Astrocyte of the spinal cord (primary cell): ENCODE data around the gene ADAMTS6.
"Not testable (repeated sequence)": the region's sequence is repeated elsewhere in the genome, so short reads cannot be mapped to it uniquely, and the experiment has no call there.

Experiments
- DNase-seq: peaks from one replicate; pipeline ENCODE4 v3.0.0; 2011; ENCODE audit warnings: low read depth, low spot score
- H3K4me3 ChIP-seq: 2 replicates; pipeline ENCODE4 v1.5.1; 2011; ENCODE audit warnings: low read depth, mild to moderate bottlenecking, low read length, moderate library complexity
- in situ Hi-C: cut with HindIII; loops from 2 replicates; pipeline ENCODE4 v1.10.0; 2017; ENCODE audit warnings: low sequenced_read_pairs
- TF ChIP-seq, protein P1 (sequence below): IDR thresholded peaks from 2 replicates; pipeline ENCODE4 v1.5.1; 2012; ENCODE audit warnings: low read depth, mild to moderate bottlenecking, low read length, inconsistent platforms

The ADAMTS6 gene

DNA sequence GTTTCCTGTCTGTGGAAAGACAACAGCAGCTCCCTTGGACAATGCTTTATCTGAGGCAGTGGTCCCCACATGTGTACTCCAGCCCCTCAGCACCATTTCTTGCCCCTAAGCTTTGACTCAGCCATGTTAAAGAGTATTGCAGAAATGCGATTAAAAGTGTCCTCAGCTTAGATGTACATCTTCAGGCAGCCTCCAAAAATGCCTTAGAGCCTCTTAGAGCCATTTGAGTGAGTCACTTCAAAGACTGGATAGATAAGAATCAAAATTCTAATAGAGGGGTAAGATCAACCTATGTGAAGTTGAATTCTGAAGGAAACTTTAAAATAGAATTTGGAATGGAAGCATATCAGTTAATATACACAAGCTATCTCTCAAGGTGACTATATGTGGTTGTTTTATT is 296.3 kb downstream of the ADAMTS6 start:
- TF ChIP-seq, protein P1, sequence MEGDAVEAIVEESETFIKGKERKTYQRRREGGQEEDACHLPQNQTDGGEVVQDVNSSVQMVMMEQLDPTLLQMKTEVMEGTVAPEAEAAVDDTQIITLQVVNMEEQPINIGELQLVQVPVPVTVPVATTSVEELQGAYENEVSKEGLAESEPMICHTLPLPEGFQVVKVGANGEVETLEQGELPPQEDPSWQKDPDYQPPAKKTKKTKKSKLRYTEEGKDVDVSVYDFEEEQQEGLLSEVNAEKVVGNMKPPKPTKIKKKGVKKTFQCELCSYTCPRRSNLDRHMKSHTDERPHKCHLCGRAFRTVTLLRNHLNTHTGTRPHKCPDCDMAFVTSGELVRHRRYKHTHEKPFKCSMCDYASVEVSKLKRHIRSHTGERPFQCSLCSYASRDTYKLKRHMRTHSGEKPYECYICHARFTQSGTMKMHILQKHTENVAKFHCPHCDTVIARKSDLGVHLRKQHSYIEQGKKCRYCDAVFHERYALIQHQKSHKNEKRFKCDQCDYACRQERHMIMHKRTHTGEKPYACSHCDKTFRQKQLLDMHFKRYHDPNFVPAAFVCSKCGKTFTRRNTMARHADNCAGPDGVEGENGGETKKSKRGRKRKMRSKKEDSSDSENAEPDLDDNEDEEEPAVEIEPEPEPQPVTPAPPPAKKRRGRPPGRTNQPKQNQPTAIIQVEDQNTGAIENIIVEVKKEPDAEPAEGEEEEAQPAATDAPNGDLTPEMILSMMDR = no peak
- no peak overlapping the region for H3K4me3 ChIP-seq
- in situ Hi-C loops = no loop called here
- peak; percentile 33 for DNase-seq

DNA sequence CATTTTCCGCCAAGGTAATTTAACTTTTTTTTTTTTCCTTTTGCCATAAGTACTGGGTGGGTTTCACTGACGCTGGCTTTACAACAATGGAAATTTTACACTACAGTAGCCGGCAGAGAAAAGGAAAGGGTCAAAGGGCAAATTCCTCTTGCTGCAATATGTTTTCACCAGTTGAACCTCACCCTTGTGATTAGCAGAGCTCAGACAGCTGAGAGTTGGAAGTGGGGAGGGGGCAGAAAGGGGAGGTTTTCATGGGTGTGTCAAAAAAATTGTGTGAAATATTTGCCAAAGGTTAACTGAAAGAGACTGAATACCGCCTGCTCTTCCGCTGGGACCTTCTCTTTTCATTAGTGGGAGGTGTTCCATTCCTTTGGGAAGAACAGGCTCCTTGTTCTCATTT is 296.9 kb downstream of the ADAMTS6 start:
- DNase-seq = no peak
- no peak overlapping the region for H3K4me3 ChIP-seq
- in situ Hi-C loops = no loop called here
- TF ChIP-seq, protein P1 = no peak

DNA sequence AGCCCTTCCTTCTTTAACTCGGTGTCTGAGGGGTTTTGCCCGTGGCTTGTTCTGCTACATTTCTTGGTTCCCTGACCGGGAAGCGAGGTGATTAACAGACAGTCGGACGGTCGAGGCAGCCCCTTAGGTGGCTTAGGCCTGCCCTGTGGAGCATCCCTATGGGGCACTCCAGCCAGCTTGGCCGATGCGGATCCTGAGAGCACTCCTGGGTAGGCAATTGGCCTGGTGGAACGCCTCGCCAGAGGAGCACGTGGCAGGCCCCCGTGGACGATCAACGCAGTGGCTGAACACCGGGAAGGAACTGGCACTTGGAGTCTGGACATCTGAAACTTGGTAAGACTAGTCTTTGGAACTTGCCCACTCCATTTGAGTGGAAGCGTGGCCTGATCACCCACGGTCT is 307.5 kb downstream of the ADAMTS6 start:
- in situ Hi-C loops, DNase-seq, H3K4me3 ChIP-seq: not testable (repeated sequence)

DNA sequence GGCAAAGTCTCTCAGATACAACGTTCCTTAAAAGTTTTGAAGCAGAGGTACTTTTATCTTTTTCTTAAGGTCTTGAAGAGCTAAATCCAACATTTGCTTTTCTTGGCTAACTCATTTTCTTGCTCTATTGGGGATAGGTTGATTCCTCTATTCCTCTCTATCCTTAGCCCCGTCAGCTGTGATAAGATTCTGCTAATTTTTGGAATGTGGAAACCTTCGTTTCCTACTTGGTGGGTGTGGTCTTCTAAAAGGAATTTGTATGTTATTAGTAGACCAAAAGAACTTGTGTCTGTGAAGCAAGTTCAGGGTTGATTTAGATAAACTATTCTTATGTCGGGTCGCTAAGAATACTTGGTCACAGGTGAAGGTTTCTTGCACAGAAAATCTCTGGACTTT is 308.6 kb downstream of the ADAMTS6 start:
- H3K4me3 ChIP-seq = no peak overlapping the region
- in situ Hi-C loops = no loop called here
- DNase-seq = no peak
- TF ChIP-seq, protein P1 = no peak

DNA sequence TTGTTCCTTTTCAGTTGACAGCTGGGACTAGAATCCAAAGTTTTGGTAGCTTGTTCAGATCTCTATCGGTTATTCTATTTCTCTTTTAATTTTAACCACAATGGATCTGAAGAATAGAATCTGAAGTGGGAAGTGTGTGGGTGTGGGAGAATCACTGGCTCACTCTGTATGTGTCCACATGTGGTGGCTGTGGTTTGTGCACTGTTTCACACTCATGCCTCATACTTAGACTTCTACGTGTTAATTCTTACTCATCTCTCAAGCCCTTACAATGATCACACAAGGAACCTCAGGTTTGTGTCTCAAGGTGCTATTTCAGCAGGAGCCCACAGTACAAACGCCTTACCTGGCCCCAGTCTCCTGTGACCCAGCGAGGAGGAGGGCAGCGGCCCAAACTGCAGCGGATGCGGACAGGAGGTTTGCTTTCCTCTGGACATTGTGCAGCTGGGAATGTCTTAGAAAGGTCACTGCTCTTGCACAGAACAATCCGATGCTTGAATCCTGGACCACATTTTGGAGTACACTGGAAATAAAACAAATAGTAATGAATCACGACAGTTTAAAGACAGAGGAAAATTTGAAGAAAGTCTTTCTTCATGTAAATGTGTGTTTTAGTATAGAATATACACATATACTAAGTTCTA is 309.1 kb downstream of the ADAMTS6 start:
- TF ChIP-seq, protein P1 = no peak
- H3K4me3 ChIP-seq = no peak overlapping the region
- DNase-seq = peak; percentile 82
- in situ Hi-C loops = no loop called here

DNA sequence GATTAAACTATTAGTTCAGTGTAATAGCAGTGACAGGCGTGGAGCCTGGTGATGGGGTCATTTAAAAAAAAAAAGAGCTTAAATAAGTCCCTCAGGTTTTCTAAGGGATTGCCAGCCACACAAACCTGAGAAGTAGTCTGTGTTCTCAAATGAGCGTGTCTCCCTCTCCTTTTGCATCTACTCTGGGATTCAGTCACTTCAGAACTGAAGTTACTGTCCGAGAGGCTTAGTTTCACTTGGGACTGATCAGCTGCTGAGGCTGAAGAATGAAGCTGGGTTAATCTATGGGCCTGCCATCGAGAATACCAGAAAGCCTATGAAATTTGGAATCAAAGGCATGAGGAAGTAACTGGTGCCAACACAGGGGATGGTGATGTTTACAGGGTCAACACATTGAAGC is 310.1 kb downstream of the ADAMTS6 start:
- TF ChIP-seq, protein P1 = no peak
- in situ Hi-C loops = no loop called here
- no peak overlapping the region for H3K4me3 ChIP-seq
- no peak for DNase-seq

DNA sequence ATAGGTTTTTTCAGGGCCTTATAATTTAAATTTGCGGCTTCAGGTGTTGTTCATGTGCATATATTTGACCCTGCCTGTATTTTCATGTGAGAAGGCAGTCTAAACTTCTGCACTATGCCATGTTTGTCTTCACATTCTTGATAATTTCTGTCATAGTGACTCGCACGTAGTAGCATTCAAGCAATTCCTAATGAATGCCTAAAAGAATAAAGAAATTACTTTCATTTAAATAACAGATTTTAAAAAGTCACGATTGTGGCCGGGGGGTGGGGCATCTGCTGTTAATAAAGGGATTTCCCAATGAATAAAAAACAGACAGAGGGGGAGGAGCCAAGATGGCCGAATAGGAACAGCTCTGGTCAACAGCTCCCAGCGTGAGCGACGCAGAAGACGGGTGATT is 318.0 kb downstream of the ADAMTS6 start:
- TF ChIP-seq, protein P1 = no peak
- peak; percentile 61 for DNase-seq
- in situ Hi-C loops = no loop called here
- no peak overlapping the region for H3K4me3 ChIP-seq
